Activated naive CD4-positive, alpha-beta T cell treated with Interleukin-2 at 50 U/mL for 16 hours (primary cell): ENCODE measurements around the gene PALLD.

ENCODE experiments used
- DNase-seq: peaks from one replicate; pipeline ENCODE4 v3.0.0-alpha.2; 2020

Gene PALLD

GRCh38 chr4:168739886-168740285, 243.0 kb downstream of the PALLD start:
- no peak for DNase-seq

- no peak for DNase-seq
Measured at GRCh38 chr4:168740691-168741090, 243.8 kb downstream of the PALLD start.

GRCh38 chr4:168741281-168742173, 244.7 kb downstream of the PALLD start:
- no peak for DNase-seq

GRCh38 chr4:168743131-168743530, 246.3 kb downstream of the PALLD start:
- no peak for DNase-seq

GRCh38 chr4:168743601-168744000, 246.7 kb downstream of the PALLD start:
- DNase-seq: no peak

- DNase-seq: no peak
Measured at GRCh38 chr4:168744021-168744420, 247.2 kb downstream of the PALLD start.

- no peak for DNase-seq
Measured at GRCh38 chr4:168748807-168749206, 252.0 kb downstream of the PALLD start.

- DNase-seq: no peak
Measured at GRCh38 chr4:168751263-168752225, 254.7 kb downstream of the PALLD start.

GRCh38 chr4:168755598-168756477, 259.0 kb downstream of the PALLD start:
- no peak for DNase-seq

- DNase-seq: no peak
Measured at GRCh38 chr4:168757500-168757899, 260.6 kb downstream of the PALLD start.

- no peak for DNase-seq
Measured at GRCh38 chr4:168758351-168758876, 261.6 kb downstream of the PALLD start.

GRCh38 chr4:168759321-168759720, 262.5 kb downstream of the PALLD start:
- no peak for DNase-seq

GRCh38 chr4:168759959-168760527, 263.2 kb downstream of the PALLD start:
- no peak for DNase-seq

GRCh38 chr4:168761066-168761465, 264.2 kb downstream of the PALLD start:
- DNase-seq: no peak

- no peak for DNase-seq
Measured at GRCh38 chr4:168765322-168765721, 268.5 kb downstream of the PALLD start.

GRCh38 chr4:168765726-168766125, 268.9 kb downstream of the PALLD start:
- DNase-seq: no peak

GRCh38 chr4:168766604-168767316, 269.9 kb downstream of the PALLD start:
- DNase-seq: no peak

GRCh38 chr4:168769416-168769815, 272.6 kb downstream of the PALLD start:
- no peak for DNase-seq

GRCh38 chr4:168769837-168770236, 273.0 kb downstream of the PALLD start:
- no peak for DNase-seq

- DNase-seq: no peak
Measured at GRCh38 chr4:168771251-168771650, 274.4 kb downstream of the PALLD start.
